Neural cell (in vitro differentiated cells): ENCODE results near the gene ST6GALNAC5. TPM values are rescaled to one million over a fixed set of nuclear protein-coding genes. Genes with fewer than 3 reads are reported as not detected.

ENCODE experiments used
- H2AFZ ChIP-seq: fragments of 200-600, 300-800 bp; sonication (generic), shearing (Covaris generic); 2 replicates; pipeline ENCODE4 v1.6.0; 2014; ENCODE audit warnings: low read depth, mild to moderate bottlenecking, antibody characterized with exemption, low read length, moderate library complexity
- H3F3A ChIP-seq: fragments of 200-600 bp; shearing (Covaris generic); 2 replicates; pipeline ENCODE4 v1.6.1; 2016; ENCODE audit warnings: mild to moderate bottlenecking, moderate library complexity, mixed read lengths, antibody characterized with exemption, low read length; ENCODE audit not compliant: insufficient read depth, poor library complexity, severe bottlenecking
- H3K27ac ChIP-seq: fragments of 200-600, 300-800 bp; sonication (generic), shearing (Covaris generic); 2 replicates; pipeline ENCODE4 v1.5.1; 2014; ENCODE audit warnings: mild to moderate bottlenecking, low read length, moderate library complexity
- H3K27me3 ChIP-seq: fragments of 300-800, 200-600 bp; sonication (generic), shearing (Covaris generic); 2 replicates; pipeline ENCODE4 v1.6.0; 2014; ENCODE audit warnings: mild to moderate bottlenecking, low read depth, low read length, moderate library complexity; ENCODE audit not compliant: insufficient read depth
- H3K36me3 ChIP-seq: fragments of 300-800, 200-600 bp; sonication (generic), shearing (Covaris generic); 2 replicates; pipeline ENCODE4 v1.5.1; 2014; ENCODE audit warnings: mild to moderate bottlenecking, antibody characterized with exemption, low read length, moderate library complexity; ENCODE audit not compliant: insufficient read depth
- H3K4me2 ChIP-seq: fragments of 300-800, 200-600 bp; sonication (generic), shearing (Covaris generic); 2 replicates; pipeline ENCODE4 v1.6.0; 2014; ENCODE audit warnings: mild to moderate bottlenecking, low read length
- H3K4me3 ChIP-seq: fragments of 300-800, 200-600 bp; sonication (generic), shearing (Covaris generic); 2 replicates; pipeline ENCODE4 v1.5.1; 2014; ENCODE audit warnings: mild to moderate bottlenecking, low read length, moderate library complexity
- H3K79me2 ChIP-seq: fragments of 200-600 bp; shearing (Covaris generic); replicated peaks from 2 replicates; pipeline ENCODE4 v1.6.0; 2014; ENCODE audit warnings: mild to moderate bottlenecking, low read length, moderate library complexity; ENCODE audit not compliant: insufficient read depth
- H3K9ac ChIP-seq: fragments of 300-800, 200-600 bp; sonication (generic), shearing (Covaris generic); 2 replicates; pipeline ENCODE4 v1.6.1; 2016; ENCODE audit warnings: mild to moderate bottlenecking, low read length, mixed read lengths
- H3K9me2 ChIP-seq: fragments of 200-600 bp; shearing (Covaris generic); 2 replicates; pipeline ENCODE4 v1.6.1; 2016; ENCODE audit warnings: mild to moderate bottlenecking, low read length, mixed read lengths; ENCODE audit not compliant: insufficient read depth
- H3K9me3 ChIP-seq: fragments of 200-600, 300-800 bp; sonication (generic), shearing (Covaris generic); 2 replicates; pipeline ENCODE4 v1.6.1; 2016; ENCODE audit warnings: mild to moderate bottlenecking, mixed run types, low read length, moderate library complexity, mixed read lengths
- H4K20me1 ChIP-seq: fragments of 200-600 bp; shearing (Covaris generic); 2 replicates; pipeline ENCODE4 v1.6.1; 2016; ENCODE audit warnings: mild to moderate bottlenecking, mixed run types; ENCODE audit not compliant: insufficient read depth
- CTCF ChIP-seq: fragments of 450-650 bp; IDR thresholded peaks from 2 replicates; pipeline ENCODE4 v1.5.1; 2014; ENCODE audit warnings: antibody characterized with exemption, mild to moderate bottlenecking, moderate library complexity; ENCODE audit not compliant: poor library complexity, severe bottlenecking
- EP300 ChIP-seq: fragments of 450-650 bp; conservative IDR thresholded peaks from 2 replicates; pipeline ENCODE4 v1.6.1; 2014; ENCODE audit warnings: antibody characterized with exemption, mild to moderate bottlenecking, moderate library complexity; ENCODE audit not compliant: poor library complexity, severe bottlenecking
- EZH2 ChIP-seq: fragments of 200-600, 300-800 bp; shearing (Covaris generic), sonication (generic); IDR thresholded peaks from 2 replicates; pipeline ENCODE4 v1.6.1; 2014; ENCODE audit warnings: antibody characterized with exemption, low read length, borderline replicate concordance, mild to moderate bottlenecking; ENCODE audit not compliant: insufficient read depth, poor library complexity, severe bottlenecking
- MXI1 ChIP-seq: fragments of 450-650 bp; conservative IDR thresholded peaks from 2 replicates; pipeline ENCODE4 v1.6.1; 2014; ENCODE audit warnings: antibody characterized with exemption, mild to moderate bottlenecking; ENCODE audit not compliant: poor library complexity, severe bottlenecking
- POLR2AphosphoS5 ChIP-seq: IDR thresholded peaks from 2 replicates; pipeline ENCODE4 v1.6.1; 2012
- RAD21 ChIP-seq: fragments of 450-650 bp; conservative IDR thresholded peaks from 2 replicates; pipeline ENCODE4 v1.6.1; 2014; ENCODE audit warnings: antibody characterized with exemption, mild to moderate bottlenecking, moderate library complexity
- REST ChIP-seq: IDR thresholded peaks from 2 replicates; pipeline ENCODE4 v1.6.1; 2012; ENCODE audit warnings: borderline replicate concordance
- SMC3 ChIP-seq: fragments of 450-650 bp; conservative IDR thresholded peaks from 2 replicates; pipeline ENCODE4 v1.6.1; 2014; ENCODE audit warnings: antibody characterized with exemption, mild to moderate bottlenecking, moderate library complexity; ENCODE audit not compliant: poor library complexity
- TAF1 ChIP-seq: IDR thresholded peaks from 2 replicates; pipeline ENCODE4 v1.6.1; 2012; ENCODE audit warnings: low read depth
- polyA plus RNA-seq: library from polyadenylated mRNA; depleted of rRNA; stranded (reverse); fragments of >200 nt; gene quantifications from 2 replicates; pipeline ENCODE4 v1.2.3, GENCODE V29; 2014

Gene ST6GALNAC5
- polyA plus RNA-seq, 1 donor from 2014 or later: 57.3 TPM

GRCh38 chr1:76905876-76906595 is 38.8 kb downstream of the ST6GALNAC5 start:
- Histone ChIP-seq H3K27me3 (no peaks in the 10 kb centered on the region), H3K4me3 (no peak overlapping the region), H3K9ac (no peak overlapping the region), H3K4me2 (no peak overlapping the region), H3K27ac (no peak overlapping the region), H3F3A (no peaks in the 10 kb centered on the region), H2AFZ (no peak overlapping the region), H3K36me3 (no peaks in the 10 kb centered on the region), H3K9me3 (no peaks in the 10 kb centered on the region), H4K20me1 (no peaks in the 10 kb centered on the region), H3K9me2 (no peaks in the 10 kb centered on the region), H3K79me2 (peaks cover 40% of the 10 kb centered on the region)
- TF ChIP-seq RAD21 (no peak), SMC3 (no peak), MXI1 (no peak), EZH2 (no peak), REST (no peak), EP300 (no peak), POLR2AphosphoS5 (no peak), CTCF (no peak)

GRCh38 chr1:76909311-76909710 is 42.0 kb downstream of the ST6GALNAC5 start:
- Histone ChIP-seq H2AFZ (no peak overlapping the region), H3K36me3 (no peaks in the 10 kb centered on the region), H3K9me3 (no peaks in the 10 kb centered on the region), H3F3A (no peaks in the 10 kb centered on the region), H3K4me3 (no peak overlapping the region), H3K27me3 (no peaks in the 10 kb centered on the region), H3K9ac (no peak overlapping the region), H4K20me1 (no peaks in the 10 kb centered on the region), H3K9me2 (no peaks in the 10 kb centered on the region), H3K4me2 (no peak overlapping the region), H3K27ac (no peak overlapping the region), H3K79me2 (peaks cover 25% of the 10 kb centered on the region)
- no peak for TF ChIP-seq MXI1
- TF ChIP-seq RAD21: no peak
- no peak for TF ChIP-seq TAF1
- TF ChIP-seq EP300: no peak
- no peak for TF ChIP-seq EZH2
- no peak for TF ChIP-seq POLR2AphosphoS5
